ENCODE data around the gene PIGV.
A peak's percentile ranks its signal among the peaks of the same experiment; 100 is the strongest.

The PIGV gene

DNA sequence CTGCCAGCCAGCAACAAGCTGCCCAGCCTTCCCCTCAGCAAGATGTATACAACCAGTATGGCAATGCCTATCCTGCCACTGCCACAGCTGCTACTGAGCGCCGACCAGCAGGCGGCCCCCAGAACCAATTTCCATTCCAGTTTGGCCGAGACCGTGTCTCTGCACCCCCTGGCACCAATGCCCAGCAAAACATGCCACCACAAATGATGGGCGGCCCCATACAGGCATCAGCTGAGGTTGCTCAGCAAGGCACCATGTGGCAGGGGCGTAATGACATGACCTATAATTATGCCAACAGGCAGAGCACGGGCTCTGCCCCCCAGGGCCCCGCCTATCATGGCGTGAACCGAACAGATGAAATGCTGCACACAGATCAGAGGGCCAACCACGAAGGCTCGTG is 13.3 kb upstream of the PIGV start:
- DNase-seq = no peak

DNA sequence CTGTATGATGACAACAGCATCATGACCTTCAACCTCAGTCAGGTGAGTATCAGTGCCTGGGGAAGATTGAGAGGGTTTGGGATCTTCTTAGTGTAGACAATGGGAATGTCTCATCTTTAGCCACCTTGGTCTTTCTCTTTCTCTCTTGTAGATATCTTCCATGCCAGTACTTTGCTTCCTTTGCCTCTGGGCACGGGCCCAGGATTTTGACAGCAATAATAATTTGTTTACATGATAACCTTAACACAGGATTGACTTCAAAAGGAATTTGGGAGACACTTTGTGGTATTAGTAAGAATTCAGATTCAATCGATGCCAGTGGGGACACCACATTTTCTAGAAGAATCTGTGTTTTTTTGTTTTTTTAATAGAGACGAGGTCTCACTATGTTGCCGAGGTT is 12.1 kb upstream of the PIGV start:
- DNase-seq = no peak

DNA sequence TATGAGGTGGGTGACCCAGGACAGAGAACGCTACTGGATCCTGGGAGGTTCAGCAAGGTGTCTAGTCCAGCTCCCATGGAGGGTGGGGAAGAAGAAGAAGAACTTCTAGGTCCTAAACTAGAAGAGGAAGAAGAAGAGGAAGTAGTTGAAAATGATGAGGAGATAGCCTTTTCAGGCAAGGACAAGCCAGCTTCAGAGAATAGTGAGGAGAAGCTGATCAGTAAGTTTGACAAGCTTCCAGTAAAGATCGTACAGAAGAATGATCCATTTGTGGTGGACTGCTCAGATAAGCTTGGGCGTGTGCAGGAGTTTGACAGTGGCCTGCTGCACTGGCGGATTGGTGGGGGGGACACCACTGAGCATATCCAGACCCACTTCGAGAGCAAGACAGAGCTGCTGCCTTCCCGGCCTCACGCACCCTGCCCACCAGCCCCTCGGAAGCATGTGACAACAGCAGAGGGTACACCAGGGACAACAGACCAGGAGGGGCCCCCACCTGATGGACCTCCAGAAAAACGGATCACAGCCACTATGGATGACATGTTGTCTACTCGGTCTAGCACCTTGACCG is 8.6 kb upstream of the PIGV start:
- no peak for DNase-seq

DNA sequence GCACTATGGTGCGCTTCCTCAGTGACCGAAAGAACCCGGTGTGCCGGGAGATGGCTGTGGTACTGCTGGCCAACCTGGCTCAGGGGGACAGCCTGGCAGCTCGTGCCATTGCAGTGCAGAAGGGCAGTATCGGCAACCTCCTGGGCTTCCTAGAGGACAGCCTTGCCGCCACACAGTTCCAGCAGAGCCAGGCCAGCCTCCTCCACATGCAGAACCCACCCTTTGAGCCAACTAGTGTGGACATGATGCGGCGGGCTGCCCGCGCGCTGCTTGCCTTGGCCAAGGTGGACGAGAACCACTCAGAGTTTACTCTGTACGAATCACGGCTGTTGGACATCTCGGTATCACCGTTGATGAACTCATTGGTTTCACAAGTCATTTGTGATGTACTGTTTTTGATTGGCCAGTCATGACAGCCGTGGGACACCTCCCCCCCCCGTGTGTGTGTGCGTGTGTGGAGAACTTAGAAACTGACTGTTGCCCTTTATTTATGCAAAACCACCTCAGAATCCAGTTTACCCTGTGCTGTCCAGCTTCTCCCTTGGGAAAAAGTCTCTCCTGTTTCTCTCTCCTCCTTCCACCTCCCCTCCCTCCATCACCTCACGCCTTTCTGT is 7.3 kb upstream of the PIGV start:
- DNase-seq = no peak

DNA sequence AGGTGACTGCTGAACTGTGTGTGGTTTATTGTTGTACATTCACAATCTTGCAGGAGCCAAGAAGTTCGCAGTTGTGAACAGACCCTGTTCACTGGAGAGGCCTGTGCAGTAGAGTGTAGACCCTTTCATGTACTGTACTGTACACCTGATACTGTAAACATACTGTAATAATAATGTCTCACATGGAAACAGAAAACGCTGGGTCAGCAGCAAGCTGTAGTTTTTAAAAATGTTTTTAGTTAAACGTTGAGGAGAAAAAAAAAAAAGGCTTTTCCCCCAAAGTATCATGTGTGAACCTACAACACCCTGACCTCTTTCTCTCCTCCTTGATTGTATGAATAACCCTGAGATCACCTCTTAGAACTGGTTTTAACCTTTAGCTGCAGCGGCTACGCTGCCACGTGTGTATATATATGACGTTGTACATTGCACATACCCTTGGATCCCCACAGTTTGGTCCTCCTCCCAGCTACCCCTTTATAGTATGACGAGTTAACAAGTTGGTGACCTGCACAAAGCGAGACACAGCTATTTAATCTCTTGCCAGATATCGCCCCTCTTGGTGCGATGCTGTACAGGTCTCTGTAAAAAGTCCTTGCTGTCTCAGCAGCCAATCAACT is 6.4 kb upstream of the PIGV start:
- no peak for DNase-seq

DNA sequence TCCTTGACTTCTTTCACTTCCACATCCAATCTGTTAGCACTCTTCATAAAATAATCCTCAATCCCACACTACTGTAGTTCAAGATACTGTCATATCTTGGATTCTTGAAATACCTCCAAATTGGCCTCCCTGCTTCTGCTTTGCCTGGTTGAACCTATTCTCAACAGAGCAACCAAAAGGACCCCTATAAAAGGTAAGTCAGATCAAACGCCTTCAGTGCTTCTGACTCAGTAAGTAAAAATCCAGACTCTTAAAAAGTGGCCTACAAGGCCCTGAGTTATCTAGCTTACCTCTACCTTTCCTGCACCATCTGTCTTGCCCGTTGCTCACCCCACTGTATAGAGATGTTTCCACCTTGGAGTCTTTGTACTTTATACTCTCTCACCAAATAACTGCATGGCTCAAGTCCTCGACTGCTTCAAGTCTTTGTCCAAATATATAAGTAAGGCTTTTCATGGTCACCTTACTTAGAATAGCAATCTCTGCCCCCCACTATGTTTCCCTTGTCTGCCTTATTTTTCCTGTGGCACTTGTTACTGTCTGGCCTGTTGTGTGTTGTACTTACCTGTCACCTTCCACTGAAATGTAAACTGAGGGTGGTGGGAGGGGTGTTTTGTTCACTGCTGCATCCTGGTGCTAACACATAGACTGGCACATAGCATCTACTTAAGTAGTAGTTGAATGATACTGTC is 5.1 kb upstream of the PIGV start:
- no peak for DNase-seq

DNA sequence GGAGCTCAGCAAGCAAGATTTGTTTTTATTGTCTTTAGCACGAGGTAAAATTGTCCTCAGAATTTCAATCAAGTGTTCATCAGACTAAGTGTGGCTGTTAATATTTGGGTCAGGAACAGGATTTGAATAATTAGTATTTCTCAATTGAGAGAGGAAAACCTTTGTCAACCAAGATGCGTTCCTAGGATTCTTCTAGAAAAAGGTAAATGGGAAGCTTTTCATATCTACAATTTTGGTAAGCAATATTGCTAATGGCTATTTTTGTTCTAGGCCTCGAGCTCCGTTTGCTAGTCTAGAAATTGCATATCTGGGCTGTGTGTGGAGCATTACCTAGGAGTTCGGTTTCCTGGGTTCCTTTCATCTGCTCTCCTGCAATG is 4.1 kb upstream of the PIGV start:
- no peak for DNase-seq

DNA sequence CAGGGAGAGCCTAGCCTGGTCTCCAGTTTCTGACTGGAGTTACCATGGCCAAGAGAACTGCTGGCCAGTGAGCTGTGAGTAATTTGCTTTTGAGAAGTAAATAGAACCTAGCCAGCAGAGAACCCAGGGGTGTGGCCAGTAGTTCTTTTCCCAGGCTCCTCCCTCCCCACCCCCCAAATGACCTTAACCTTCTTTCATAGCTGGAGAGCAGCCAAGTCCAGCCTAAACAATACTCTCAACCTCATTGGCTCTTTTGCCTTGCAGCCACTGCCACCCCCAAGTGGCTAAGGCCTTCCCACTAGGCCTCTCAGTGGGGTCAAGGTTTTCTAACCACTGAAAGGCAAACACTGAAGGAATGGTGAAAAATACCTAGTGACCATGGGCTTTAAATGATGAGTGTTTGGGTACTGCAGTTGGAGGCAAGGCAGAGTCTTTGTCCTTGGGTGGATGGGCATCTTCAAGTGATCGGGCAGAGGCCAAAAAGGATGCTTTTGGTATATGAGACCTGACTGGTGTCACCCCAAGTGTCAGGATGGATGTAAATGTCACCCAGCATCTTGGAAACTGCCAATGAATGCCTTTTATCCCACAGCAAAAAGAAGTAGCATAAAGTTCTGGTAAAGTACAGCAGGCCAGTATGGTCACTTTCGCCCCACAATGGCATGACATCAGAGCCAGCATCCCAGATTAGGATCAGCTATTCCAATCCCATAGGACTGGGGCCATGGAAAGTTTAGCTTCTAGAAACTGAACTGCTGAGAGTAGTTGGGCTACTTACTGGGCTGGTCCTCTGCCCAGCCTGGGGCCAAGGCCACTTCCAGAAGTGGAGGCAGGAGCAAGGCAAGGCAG is 3.5 kb upstream of the PIGV start:
- no peak for DNase-seq

DNA sequence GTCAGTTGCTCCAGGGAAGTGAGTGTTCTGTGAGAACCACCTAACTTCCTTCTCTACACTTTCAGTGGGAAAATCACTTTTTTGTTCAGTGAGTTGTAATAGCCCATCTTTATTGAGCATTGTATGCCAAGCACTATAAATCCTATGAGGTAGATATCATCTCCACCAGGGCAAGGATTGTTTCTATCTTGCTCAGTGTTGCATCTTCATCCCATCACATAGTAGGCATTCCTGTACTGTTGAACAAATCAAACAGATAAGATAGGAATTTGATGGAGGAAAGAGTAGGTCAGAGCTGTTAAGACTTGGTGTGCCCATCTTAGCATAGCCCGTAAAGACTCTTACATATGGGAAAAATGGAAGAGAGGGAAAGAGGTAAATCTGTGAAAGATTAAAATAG is 2.9 kb upstream of the PIGV start:
- DNase-seq = no peak

DNA sequence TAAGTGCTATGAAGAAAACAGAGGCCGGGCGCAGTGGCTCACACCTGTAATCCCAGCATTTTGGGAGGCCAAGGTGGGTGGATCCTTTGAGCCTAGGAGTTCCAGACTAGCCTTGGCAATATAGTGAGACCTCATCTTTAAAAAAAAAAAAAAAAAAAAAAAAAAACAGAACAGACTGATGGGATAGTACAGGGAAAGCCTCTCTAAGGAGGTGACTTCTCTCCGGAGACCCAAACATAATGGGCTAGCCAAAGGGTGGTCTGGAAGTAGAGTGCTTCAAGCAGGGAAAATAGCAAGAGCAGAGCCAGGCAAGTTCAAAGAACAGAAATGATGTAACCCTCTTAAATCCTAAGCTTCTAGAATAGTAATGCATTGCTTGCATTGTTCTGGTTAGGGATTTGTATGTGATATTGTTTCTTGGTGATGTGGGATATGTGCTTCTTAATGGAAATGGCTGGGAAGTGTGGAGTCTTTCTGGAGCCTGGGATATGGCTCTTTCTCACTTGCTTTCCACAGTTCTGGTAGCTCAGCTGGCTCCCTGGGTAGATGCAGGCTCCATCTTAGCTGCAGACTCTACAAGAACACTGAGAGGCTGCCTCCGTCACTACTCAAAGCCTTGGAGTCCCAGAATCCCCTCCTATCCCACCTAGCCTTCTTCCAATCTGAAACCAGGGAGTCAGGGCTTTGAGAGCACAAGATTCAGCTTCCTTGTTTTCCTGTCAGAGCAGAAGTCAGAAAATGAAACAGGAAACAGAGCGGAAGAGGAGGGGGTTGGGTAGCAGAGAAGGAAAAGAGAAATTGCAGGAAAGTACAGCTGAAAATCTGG is 1.9 kb upstream of the PIGV start:
- no peak for DNase-seq

DNA sequence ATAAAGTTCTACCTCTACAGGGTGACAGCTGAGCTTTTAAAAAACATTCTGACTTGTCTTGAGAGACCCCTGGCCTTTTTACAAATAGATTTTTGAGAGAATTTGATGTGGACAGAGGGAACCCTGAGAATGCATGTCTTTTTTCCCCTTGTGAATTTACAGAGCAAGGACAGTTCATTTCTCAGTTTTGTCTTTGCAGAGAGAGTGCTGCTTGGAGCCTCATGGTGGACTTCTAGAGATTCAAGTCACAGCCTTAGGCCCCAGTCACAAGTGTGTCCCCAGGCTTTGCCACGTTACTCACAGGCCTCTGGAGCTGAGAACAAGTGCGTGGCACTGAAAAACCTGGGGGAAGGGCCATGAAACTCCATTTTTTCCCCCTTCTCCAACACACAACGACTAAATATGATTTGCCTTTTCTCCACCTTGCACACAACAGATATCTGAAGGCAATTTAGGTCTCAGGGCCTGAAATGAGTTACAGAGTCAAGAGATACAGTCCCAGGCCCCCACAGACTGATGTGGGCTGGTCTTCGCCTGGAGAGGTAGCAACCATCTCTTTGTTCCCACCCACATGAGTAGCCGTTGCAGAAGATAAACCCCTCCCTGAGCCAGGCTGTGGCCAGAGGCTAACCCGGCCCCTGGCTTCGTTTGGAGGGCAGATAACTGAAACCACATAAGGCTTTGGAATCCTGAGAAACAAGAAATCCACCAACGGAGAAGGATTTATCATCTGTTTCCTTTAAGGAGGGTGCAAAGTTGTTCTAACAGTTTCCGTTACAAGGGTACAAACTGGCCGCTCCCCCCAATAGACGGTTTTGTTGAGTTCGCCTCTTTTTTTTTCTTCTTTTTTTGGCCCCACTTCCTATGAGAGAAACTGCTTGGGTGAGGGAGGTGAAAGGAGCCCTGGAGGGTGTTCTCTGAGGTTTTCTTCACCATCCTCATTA is 1.0 kb upstream of the PIGV start:
- peak; percentile 22 for DNase-seq

DNA sequence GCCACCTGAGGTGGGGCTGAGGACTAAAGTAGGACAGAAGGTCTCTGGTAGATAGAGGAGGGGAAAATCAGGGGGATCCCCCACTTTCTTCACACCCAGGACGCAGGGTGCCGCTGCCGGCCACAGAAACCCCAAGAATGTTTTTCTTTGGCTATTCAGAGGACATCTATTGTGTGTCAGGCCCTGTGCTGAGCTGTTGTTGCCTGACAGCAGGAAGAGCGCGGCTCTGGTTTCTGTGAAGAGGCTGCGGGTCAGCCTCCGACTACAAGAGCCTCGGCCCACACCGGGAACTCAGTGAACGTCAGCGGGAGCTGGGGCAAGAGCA is 407 bp upstream of the PIGV start:
- DNase-seq = peak; percentile 51

DNA sequence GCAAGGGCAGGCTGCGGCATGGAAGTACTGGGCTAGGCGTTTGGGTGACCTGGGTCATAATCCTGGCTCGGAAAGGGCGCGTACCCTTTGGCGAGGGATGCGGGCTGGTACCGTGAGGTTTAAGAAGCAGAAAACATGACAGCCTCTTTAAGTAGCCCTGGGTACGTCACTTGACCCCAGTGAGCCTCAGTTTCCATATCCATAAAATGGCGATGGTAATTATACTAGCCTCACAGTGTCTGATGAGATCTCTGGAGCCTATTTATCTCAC is 700 bp downstream of the PIGV start:
- peak; percentile 17 for DNase-seq

DNA sequence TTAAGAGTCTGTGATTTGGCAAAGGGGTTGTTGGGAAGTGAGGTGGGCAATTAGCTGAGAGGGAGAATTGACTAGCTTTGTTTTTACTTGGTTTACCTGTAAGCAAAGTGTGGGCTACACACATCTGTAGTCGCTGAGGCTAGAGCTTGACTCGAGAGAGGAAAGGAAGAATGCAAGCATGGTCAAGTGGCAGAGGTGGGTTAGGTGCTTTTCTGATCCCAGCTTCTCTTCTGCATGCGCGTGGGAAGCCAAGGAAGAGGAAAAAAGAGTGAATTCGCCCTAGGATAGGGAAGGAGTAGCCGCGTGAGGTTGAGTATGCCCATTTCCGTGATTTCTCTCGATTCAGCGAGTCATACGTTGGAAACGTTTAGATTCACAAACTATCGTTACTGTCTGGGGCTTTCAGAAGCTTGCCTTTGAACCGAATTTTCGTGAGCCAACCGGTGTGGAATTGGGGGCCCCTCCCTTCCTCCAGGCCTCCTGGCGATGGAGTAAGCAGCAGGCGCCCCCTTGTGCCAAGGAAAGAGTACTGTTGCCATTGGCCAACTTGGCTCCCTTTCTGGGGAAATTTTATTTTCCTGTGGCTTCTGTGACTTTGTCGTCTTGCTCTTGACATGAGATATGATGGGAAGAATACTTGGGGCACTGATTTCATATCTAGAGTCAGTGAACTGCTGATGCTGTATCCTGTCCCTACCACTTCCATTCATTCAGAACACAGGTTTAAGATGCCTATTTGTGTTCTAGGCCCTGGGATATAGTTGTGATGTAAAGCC is 1.3 kb downstream of the PIGV start:
- DNase-seq = peak; percentile 87

DNA sequence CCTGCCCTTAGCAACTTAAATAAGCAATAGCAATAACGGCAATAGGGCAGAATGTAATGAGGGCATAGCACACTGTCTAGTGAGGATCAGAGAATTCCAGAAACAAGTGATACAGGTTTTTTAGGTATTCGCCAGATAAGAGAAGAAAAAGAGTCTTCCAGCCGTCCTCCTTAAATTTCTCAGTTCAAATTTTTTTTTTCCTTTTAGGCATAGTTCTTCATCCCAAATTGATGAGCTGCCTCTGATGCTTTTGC is 1.8 kb downstream of the PIGV start:
- no peak for DNase-seq

DNA sequence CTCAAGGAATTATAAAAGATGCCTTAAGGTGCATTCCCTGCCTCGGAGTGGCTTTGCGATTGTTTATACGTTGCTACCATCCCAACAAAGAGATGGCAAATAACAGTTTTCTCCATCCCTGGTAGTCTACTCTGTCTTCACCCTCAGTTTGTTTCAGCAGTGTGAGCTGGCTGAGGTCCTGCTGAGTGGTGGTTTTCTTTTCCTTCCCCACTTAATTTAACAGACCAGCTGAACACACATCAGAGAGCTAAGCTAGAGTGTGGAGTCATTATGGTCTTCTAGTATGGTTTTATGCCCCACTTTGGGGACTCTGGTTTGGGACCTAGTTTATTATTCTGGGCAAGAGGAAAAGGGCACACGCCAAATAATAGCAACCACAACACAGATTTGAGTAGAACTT is 2.2 kb downstream of the PIGV start:
- no peak for DNase-seq

DNA sequence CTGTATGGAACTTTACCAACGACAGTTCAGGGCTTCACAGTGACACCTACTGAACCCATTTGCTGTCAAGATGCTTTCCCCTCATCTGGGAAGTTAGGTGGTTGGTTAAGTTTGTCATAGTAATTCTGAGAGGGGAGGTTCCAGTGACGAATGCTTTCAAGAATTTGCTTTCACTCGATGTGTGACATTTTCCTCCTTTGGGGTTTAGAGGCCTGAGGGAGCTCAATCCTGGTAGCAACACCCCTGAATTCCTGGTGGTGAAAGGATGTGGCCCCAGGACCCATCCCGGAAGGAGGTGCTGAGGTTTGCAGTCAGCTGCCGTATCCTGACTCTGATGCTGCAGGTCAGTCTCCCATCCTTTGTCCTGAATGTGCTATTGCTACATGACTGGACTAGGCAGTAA is 2.8 kb downstream of the PIGV start:
- no peak for DNase-seq

DNA sequence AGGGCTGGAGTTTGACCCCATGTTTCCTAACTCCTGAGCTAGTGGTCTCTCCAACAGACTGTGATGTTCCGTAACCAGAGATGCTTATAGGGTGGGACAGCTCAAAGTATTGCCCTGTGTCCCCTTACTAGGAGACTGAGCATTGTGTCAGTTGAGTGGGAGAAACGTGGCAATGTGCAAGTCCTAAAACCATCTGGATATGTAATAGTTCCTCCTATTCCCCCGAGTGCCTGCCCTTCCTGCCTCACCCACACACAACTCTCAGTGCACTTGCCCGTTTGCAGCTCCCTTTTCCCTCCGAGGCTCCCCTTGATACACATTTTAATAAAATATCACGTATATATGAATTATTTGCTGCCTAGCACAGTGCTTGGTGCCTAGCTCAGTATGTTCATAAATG is 3.4 kb downstream of the PIGV start:
- no peak for DNase-seq

DNA sequence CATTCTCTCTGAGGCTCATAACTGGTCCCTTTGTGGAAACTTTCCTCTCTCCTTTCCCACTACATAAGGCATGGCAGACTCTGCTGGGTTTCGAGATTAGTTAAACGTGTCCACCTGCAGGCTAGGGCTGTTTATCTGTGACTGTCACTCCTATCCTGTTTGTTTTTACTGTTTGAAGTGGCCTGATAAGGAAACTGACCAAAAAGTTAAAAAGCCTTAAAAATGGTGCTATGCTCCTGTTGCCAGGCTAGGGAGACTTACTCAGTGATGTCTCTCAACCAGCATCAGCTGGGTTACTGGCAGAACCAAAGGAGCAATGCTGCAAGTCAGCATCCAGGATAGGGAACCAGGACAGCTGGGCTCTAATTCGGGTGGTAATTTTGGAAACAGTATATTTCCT is 3.9 kb downstream of the PIGV start:
- no peak for DNase-seq

DNA sequence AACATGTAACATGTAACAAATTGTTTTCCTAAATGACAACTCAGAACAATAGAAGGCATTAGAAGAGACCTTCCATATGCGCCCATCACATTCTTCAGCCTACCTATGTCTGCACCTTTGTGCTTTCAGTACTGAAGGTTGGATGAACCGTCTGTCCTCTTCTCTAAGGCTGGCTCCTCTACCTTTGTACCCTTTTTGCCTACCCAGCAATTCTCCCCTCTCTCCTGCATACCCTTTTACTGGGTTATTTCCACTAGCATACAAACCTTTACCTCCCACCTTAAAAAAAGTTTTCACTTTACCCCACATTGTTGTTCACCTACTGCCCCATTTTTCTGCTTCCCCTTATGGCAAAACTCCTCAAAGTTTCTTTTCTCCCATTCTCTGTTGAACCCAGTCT is 5.2 kb downstream of the PIGV start:
- no peak for DNase-seq

DNA sequence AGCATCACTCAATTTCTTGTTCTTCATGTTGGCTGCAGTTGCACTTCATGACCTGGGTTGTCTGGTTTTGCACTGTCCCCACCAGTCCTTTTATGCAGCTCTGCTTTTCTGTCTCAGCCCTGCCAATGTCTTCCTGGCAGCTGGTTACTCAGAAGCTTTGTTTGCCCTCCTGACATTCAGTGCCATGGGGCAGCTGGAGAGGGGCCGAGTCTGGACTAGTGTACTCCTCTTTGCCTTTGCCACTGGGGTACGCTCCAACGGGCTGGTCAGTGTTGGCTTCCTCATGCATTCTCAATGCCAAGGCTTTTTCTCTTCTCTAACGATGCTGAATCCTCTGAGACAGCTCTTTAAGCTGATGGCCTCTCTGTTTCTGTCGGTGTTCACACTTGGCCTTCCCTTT is 6.6 kb downstream of the PIGV start:
- no peak for DNase-seq

Measured in activated CD4-positive, alpha-beta T cell treated with anti-CD3 and anti-CD28 coated beads, Interleukin-2, amount 50 U/mL, for 1 hour (primary cell).